ENCODE measurements around the gene ABCC3. TPM values are rescaled to one million over a fixed set of nuclear protein-coding genes. Genes with fewer than 3 reads are reported as not detected.

ABCC3 gene
- total and polyA plus RNA-seq, 8 donors = 30.9 to 120 (median 50.3) TPM

- peak; percentile 13 for ATAC-seq
- peaks cover 0 to 67% of the 10 kb centered on the region in 2 donors for H3K27me3 ChIP-seq
- intact Hi-C loops (cut with DNase I) = loop anchor here in 1 of 2 donors (5.0 kb wide), 1 partner anchor 72 kb away; no protein-coding TSS in a partner anchor
Measured at GRCh38 chr17:50624321-50624934, 10.3 kb upstream of the ABCC3 start.

GRCh38 chr17:50625032-50625871 is 9.4 kb upstream of the ABCC3 start:
- intact Hi-C loops (cut with DNase I) = no loop called here
- no peaks in the 10 kb centered on the region for H3K36me3 ChIP-seq
- peaks cover 0 to 8% of the 10 kb centered on the region in 2 donors for H3K4me1 ChIP-seq
- no peak overlapping the region for H3K27ac ChIP-seq
- H3K27me3 ChIP-seq = peaks cover 0 to 75% of the 10 kb centered on the region in 2 donors
- no peak for ATAC-seq
- no peak for DNase-seq
- H3K9me3 ChIP-seq = no peaks in the 10 kb centered on the region
- H3K4me3 ChIP-seq = no peak overlapping the region
- TF ChIP-seq CTCF (IDR thresholded peaks at IDR 0.05) = no peak

More at GRCh38 chr17:50624321-50624934, 10.3 kb upstream of the ABCC3 start:
- H3K9me3 ChIP-seq = no peaks in the 10 kb centered on the region
- peaks cover 3 to 8% of the 10 kb centered on the region in 2 donors for H3K4me1 ChIP-seq
- H3K36me3 ChIP-seq = no peaks in the 10 kb centered on the region
- no peak for DNase-seq
- TF ChIP-seq CTCF (IDR thresholded peaks at IDR 0.05) = no peak
- no peak overlapping the region for H3K27ac ChIP-seq
- H3K4me3 ChIP-seq = no peak overlapping the region

- intact Hi-C loops (cut with DNase I) = no loop called here
- DNase-seq = peak in 3 of 4 donors; percentile 59 to 87 (median 87)
Measured at GRCh38 chr17:50626037-50626574, 8.6 kb upstream of the ABCC3 start.

GRCh38 chr17:50627036-50627781 is 7.5 kb upstream of the ABCC3 start:
- intact Hi-C loops (cut with DNase I) = no loop called here
- no peak for TF ChIP-seq CTCF (IDR thresholded peaks at IDR 0.05)

More at GRCh38 chr17:50626037-50626574, 8.6 kb upstream of the ABCC3 start:
- no peak overlapping the region for H3K27ac ChIP-seq
- TF ChIP-seq CTCF (IDR thresholded peaks at IDR 0.05) = peak; percentile 60 to 86
- H3K27me3 ChIP-seq = peaks cover 0 to 72% of the 10 kb centered on the region in 2 donors
- H3K9me3 ChIP-seq = no peaks in the 10 kb centered on the region
- peaks cover 0 to 8% of the 10 kb centered on the region in 2 donors for H3K4me1 ChIP-seq
- peak; percentile 64 for ATAC-seq
- H3K36me3 ChIP-seq = no peaks in the 10 kb centered on the region
- H3K4me3 ChIP-seq = no peak overlapping the region

More at GRCh38 chr17:50627036-50627781, 7.5 kb upstream of the ABCC3 start:
- no peak overlapping the region for H3K27ac ChIP-seq
- H3K36me3 ChIP-seq = no peaks in the 10 kb centered on the region
- H3K4me1 ChIP-seq = peaks cover 4 to 12% of the 10 kb centered on the region in 2 donors
- no peak for DNase-seq
- H3K4me3 ChIP-seq = no peak overlapping the region
- H3K9me3 ChIP-seq = no peaks in the 10 kb centered on the region
- no peak for ATAC-seq
- peaks cover 0 to 71% of the 10 kb centered on the region in 2 donors for H3K27me3 ChIP-seq
